ENCODE measurements around the gene UBLCP1. TPM values are rescaled to one million over a fixed set of nuclear protein-coding genes. Genes with fewer than 3 reads are reported as not detected.

Gene UBLCP1
- total and polyA plus RNA-seq, 2 of the 13 experiments (the other 11 are each of a cell fraction or from before 2014, with no cell fraction given): 6.5 to 12.6 TPM

DNA sequence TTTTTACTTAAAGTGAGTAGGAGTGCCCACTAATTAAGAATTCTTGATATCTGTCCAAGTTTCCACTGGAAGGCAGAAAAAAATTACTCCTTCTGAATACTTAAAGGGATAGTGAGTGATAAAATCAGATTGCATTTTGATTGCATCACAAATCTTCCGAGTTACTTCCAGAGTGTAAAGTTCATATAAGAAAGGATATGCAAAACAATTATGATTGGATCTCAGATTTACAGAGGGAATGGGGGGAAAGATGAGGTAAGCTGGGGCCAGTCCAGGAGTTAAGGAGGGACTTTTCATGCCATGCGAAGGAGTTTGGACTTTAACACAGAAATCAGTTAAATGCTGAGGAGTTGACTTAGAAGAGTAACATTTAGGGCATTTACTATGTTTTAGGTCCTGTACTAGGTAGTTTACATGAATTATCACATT lies 44.5 kb upstream of the UBLCP1 start:
- no peak for ATAC-seq
- Histone ChIP-seq H3K27me3 (ENCODE audit: control insufficient read depth in 1 of 2, insufficient read depth in 2 of 2, low read length in 2 of 2) (no peaks in the 10 kb centered on the region), H4K20me1 (ENCODE audit: insufficient read depth, low read length) (no peaks in the 10 kb centered on the region), H3K9me3 (ENCODE audit: low read length) (no peaks in the 10 kb centered on the region), H3K36me3 (replicated peaks in 1 of 2; ENCODE audit: control insufficient read depth in 1 of 2, insufficient read depth in 2 of 2, low read length in 2 of 2) (no peaks in the 10 kb centered on the region), H2AFZ (ENCODE audit: low read length) (no peak overlapping the region), H3K4me3 (replicated peaks in 1 of 3; ENCODE audit: insufficient read depth in 1 of 3, low read depth in 2 of 3, low read length in 3 of 3) (no peak overlapping the region), H3K9ac (ENCODE audit: insufficient read depth, low read depth, low read length) (no peak overlapping the region), H3K27ac (ENCODE audit: extremely low read length, insufficient read depth, low read length) (no peak overlapping the region), H3K79me2 (ENCODE audit: insufficient read depth, low read length) (no peaks in the 10 kb centered on the region), H3K4me2 (ENCODE audit: low read depth, low read length) (no peak overlapping the region), H3K4me1 (ENCODE audit: insufficient read depth, low read length) (no peaks in the 10 kb centered on the region)
- POLR2A ChIA-PET: no interaction called here
- intact Hi-C loops (cut with micrococcal nuclease; ENCODE audit: unreplicated experiment): no loop called here
- TF ChIP-seq, protein P1, sequence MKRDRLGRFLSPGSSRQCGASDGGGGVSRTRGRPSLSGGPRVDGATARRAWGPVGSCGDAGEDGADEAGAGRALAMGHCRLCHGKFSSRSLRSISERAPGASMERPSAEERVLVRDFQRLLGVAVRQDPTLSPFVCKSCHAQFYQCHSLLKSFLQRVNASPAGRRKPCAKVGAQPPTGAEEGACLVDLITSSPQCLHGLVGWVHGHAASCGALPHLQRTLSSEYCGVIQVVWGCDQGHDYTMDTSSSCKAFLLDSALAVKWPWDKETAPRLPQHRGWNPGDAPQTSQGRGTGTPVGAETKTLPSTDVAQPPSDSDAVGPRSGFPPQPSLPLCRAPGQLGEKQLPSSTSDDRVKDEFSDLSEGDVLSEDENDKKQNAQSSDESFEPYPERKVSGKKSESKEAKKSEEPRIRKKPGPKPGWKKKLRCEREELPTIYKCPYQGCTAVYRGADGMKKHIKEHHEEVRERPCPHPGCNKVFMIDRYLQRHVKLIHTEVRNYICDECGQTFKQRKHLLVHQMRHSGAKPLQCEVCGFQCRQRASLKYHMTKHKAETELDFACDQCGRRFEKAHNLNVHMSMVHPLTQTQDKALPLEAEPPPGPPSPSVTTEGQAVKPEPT (CRISPR knock-in tag; IDR thresholded peaks at IDR 0.05; ENCODE audit: low read depth): no peak
- TF ChIP-seq AGO1 (IDR thresholded peaks at IDR 0.05; ENCODE audit: low read depth, low read length, poor library complexity, severe bottlenecking): no peak
- no peak for TF ChIP-seq NFYB (CRISPR knock-in tag; IDR thresholded peaks at IDR 0.05)
- no peak for TF ChIP-seq ZNF292 (CRISPR knock-in tag; IDR thresholded peaks at IDR 0.05; ENCODE audit: borderline replicate concordance, low read depth)
- no peak for TF ChIP-seq KLF12 (CRISPR knock-in tag; IDR thresholded peaks at IDR 0.05; ENCODE audit: borderline replicate concordance)
- TF ChIP-seq YY1 (IDR thresholded peaks at IDR 0.05; ENCODE audit: insufficient read depth, insufficient replicate concordance, low read depth, low read length): no peak
- no peak for TF ChIP-seq MEIS2 (CRISPR knock-in tag; IDR thresholded peaks at IDR 0.05)
- no peak for TF ChIP-seq NCOR1 (IDR thresholded peaks at IDR 0.05; ENCODE audit: borderline replicate concordance, low read length)
- no peak for DNase-seq (ENCODE audit: low spot score)
- in situ Hi-C loops (cut with HindIII; ENCODE audit: extremely low pct_ligation_motif_present, low pct_unique_long_range_greater_than_20kb): no loop called here
- BruUV-seq (replicated peaks): no TSS peak
- no peak for FAIRE-seq
- 10% methylated on average over 2 of the region's 2 CpGs for WGBS (ENCODE audit: low lambda C conversion rate)
- CTCF ChIA-PET (ENCODE audit: low intra/inter-chr PET ratio, low total read pairs): no interaction called here
